K562 (cell line): Measurements from ENCODE around the gene SKIC2. TPM values are rescaled to one million over a fixed set of nuclear protein-coding genes. Genes with fewer than 3 reads are reported as not detected.

Experiments
- CREM ChIP-seq: IDR thresholded peaks from 2 replicates; pipeline ENCODE4 v1.6.1; 2014; ENCODE audit warnings: antibody characterized with exemption, low read depth
- CTBP1 ChIP-seq: fragments of 450-650 bp; IDR thresholded peaks from 2 replicates; pipeline ENCODE4 v1.6.1; 2016; ENCODE audit warnings: borderline replicate concordance
- FOXA3 ChIP-seq, 2 experiments: fragments of 450-650 bp in 1 of 2; sonication (generic) in 1 of 2; formaldehyde crosslinking; IDR thresholded peaks in 1 of 2; conservative IDR thresholded peaks in 1 of 2; 2 replicates each; pipeline versions ENCODE4 v1.4.0 to v1.8.0; 2020 to 2022; ENCODE audit warnings: mild to moderate bottlenecking in 2 of 2, missing genetic modification reagents in 1 of 2
- KAT2B ChIP-seq: IDR thresholded peaks from one replicate; pipeline ENCODE4 v1.6.1; 2012; ENCODE audit warnings: low read depth, mild to moderate bottlenecking, control low read depth, inconsistent platforms, low read length, moderate library complexity
- KAT7 ChIP-seq: sonication (generic); formaldehyde crosslinking; IDR thresholded peaks from 2 replicates; pipeline ENCODE4 v1.8.0; 2022; ENCODE audit warnings: missing genetic modification reagents, mild to moderate bottlenecking, borderline replicate concordance
- KDM4B ChIP-seq, 2 experiments: fragments of 450-650 bp in 1 of 2; sonication (generic) in 1 of 2; IDR thresholded peaks; 2 replicates each; pipeline ENCODE4 v1.6.1; 2016 to 2017; ENCODE audit warnings: borderline replicate concordance in 2 of 2, antibody characterized with exemption in 1 of 2, low read depth in 1 of 2, mild to moderate bottlenecking in 1 of 2
- KLF13 ChIP-seq: fragments of 450-650 bp; IDR thresholded peaks from 2 replicates; pipeline ENCODE4 v1.6.1; 2016; ENCODE audit warnings: missing genetic modification characterization, low read depth, mild to moderate bottlenecking, missing compliant biosample characterization, moderate library complexity, borderline replicate concordance
- MCM2 ChIP-seq: fragments of 450-650 bp; IDR thresholded peaks from 2 replicates; pipeline ENCODE4 v1.6.1; 2017; ENCODE audit warnings: low read depth, mild to moderate bottlenecking
- NR0B1 ChIP-seq: fragments of 450-650 bp; IDR thresholded peaks from one replicate; pipeline ENCODE4 v1.6.1; 2018; ENCODE audit warnings: mild to moderate bottlenecking, moderate library complexity; ENCODE audit not compliant: partially characterized antibody
- POLR3A ChIP-seq: IDR thresholded peaks from 2 replicates; pipeline ENCODE4 v1.6.1; 2011; ENCODE audit warnings: borderline replicate concordance, mild to moderate bottlenecking, moderate library complexity; ENCODE audit not compliant: insufficient read length, insufficient read depth; ENCODE audit errors: extremely low read depth
- RBFOX2 ChIP-seq: fragments of 200-400 bp; formaldehyde crosslinking; IDR thresholded peaks from 2 replicates; pipeline ENCODE4 v1.6.1; 2017; ENCODE audit warnings: low read depth, mild to moderate bottlenecking, low read length, moderate library complexity
- RBM39 ChIP-seq: fragments of 200-400 bp; formaldehyde crosslinking; optimal IDR thresholded peaks from 2 replicates; pipeline ENCODE3; 2018; ENCODE audit warnings: low read depth, low read length
- SREBF2 ChIP-seq: sonication (generic); formaldehyde crosslinking; IDR thresholded peaks from 2 replicates; pipeline ENCODE4 v1.4.0; 2020; ENCODE audit warnings: mild to moderate bottlenecking, missing genetic modification reagents
- TAF15 ChIP-seq: fragments of 200-400 bp; formaldehyde crosslinking; IDR thresholded peaks from 2 replicates; pipeline ENCODE4 v1.6.1; 2017; ENCODE audit warnings: mild to moderate bottlenecking, low read depth, low read length, moderate library complexity
- TCFL5 ChIP-seq: fragments of 250-450 bp; sonication (Bioruptor Pico); conservative IDR thresholded peaks from 2 replicates; pipeline ENCODE4 v1.6.1; 2021; ENCODE audit warnings: mild to moderate bottlenecking, moderate library complexity, matching md5 sums
- TEAD1 ChIP-seq, 2 experiments: fragments of 450-650 bp in 1 of 2; sonication (generic) in 1 of 2; formaldehyde crosslinking; IDR thresholded peaks; 2 replicates each; pipeline versions ENCODE4 v1.4.0 to v1.8.0; 2020 to 2022; ENCODE audit warnings: mild to moderate bottlenecking in 2 of 2, missing genetic modification reagents in 1 of 2
- TEAD2 ChIP-seq: fragments of 450-650 bp; IDR thresholded peaks from 2 replicates; pipeline ENCODE4 v1.6.1; 2016; ENCODE audit warnings: missing genetic modification characterization, control low read depth, missing compliant biosample characterization
- U2AF1 ChIP-seq: fragments of 200-400 bp; formaldehyde crosslinking; optimal IDR thresholded peaks from 2 replicates; pipeline ENCODE3; 2017; ENCODE audit warnings: mild to moderate bottlenecking, low read depth, low read length, moderate library complexity
- YBX1 ChIP-seq: fragments of 450-650 bp; IDR thresholded peaks from 2 replicates; pipeline ENCODE4 v1.7.1; 2016; ENCODE audit warnings: mild to moderate bottlenecking
- ZBTB11 ChIP-seq, 3 experiments: fragments of 200-800 bp in 1 of 3; fragments of 250-450 bp in 1 of 3; fragments of 450-650 bp in 1 of 3; sonication (Bioruptor Pico) in 1 of 3; sonication (Bioruptor generic) in 1 of 3; formaldehyde crosslinking in 1 of 3; IDR thresholded peaks; 2 replicates each; pipeline versions ENCODE4 v1.6.1 to v1.8.0; 2016 to 2022; ENCODE audit warnings: mild to moderate bottlenecking in 2 of 3, missing genetic modification characterization in 2 of 3, missing compliant biosample characterization in 1 of 3, moderate library complexity in 1 of 3
- ZNF511 ChIP-seq: sonication (generic); formaldehyde crosslinking; IDR thresholded peaks from 2 replicates; pipeline ENCODE4 v1.8.0; 2022; ENCODE audit warnings: mild to moderate bottlenecking, missing genetic modification reagents
- ZNF696 ChIP-seq: fragments of 250-450 bp; sonication (Bioruptor Pico); conservative IDR thresholded peaks from 2 replicates; pipeline ENCODE4 v1.4.0; 2020; ENCODE audit warnings: mild to moderate bottlenecking, moderate library complexity
- polyA plus RNA-seq, 8 experiments: library from polyadenylated mRNA; depleted of rRNA in 4 of 8; stranded (reverse) in 5 of 8; unstranded in 3 of 8; fragments of >200 nt; fragmentation: Nextera tagmentation in 2 of 8; fragmentation: Illumina TruSeq in 1 of 8; extraction: Ambion mirVana in 2 of 8; extraction: Trizol in 1 of 8; gene quantifications; 2 replicates each; pipeline versions ENCODE4 v1.2.1 to v1.2.3, GENCODE V29; 2011 to 2014; ENCODE audit warnings: inconsistent platforms in 1 of 8, missing spikeins in 1 of 8
- total RNA-seq, 7 experiments: library from RNA; depleted of rRNA in 6 of 7; stranded (reverse); fragments of >200 nt in 6 of 7; fragmentation: Illumina TruSeq in 2 of 7; extraction: Trizol in 2 of 7; gene quantifications; 2 replicates each; pipeline versions ENCODE4 v1.2.1 to v1.2.3, GENCODE V29; 2011 to 2021; ENCODE audit warnings: low replicate concordance in 1 of 7

The SKIC2 gene
- total and polyA plus RNA-seq, 9 of the 15 experiments (the other 6 are each of a cell fraction or from before 2014, with no cell fraction given): 3.3 to 94.6 (median 38.8) TPM

GRCh38 chr6:31971993-31972708 lies 13.2 kb downstream of the SKIC2 start, which contains the start of gene DXO (continued):
- TF ChIP-seq FOXA3 (CRISPR knock-in tag; conservative IDR thresholded peaks at IDR 0.05 in 1 of 2, IDR thresholded peaks at IDR 0.05 in 1 of 2): no peak
- TF ChIP-seq POLR3A: no peak
- peak; percentile 53; the same call in 1 of the 2 replicates for TF ChIP-seq KLF13 (tag)
- TF ChIP-seq ZBTB11 (CRISPR knock-in tag; IDR thresholded peaks at IDR 0.05): peak; percentile 77 to 97 (median 85); a peak in 5 of 6 replicates
- TF ChIP-seq KAT7 (CRISPR knock-in tag): no peak; the same call in 1 of the 2 replicates
- peak; percentile 94 for TF ChIP-seq CTBP1
- TF ChIP-seq RBM39: peak; percentile 82
- no peak for TF ChIP-seq YBX1
- TF ChIP-seq TAF15: no peak
- TF ChIP-seq U2AF1: no peak
- peak; percentile 97 for TF ChIP-seq RBFOX2
- no peak for TF ChIP-seq ZNF696 (CRISPR knock-in tag)
- TF ChIP-seq MCM2: no peak
- TF ChIP-seq TCFL5 (CRISPR knock-in tag): no peak
- peak; percentile 91 to 99 for TF ChIP-seq TEAD1 (CRISPR knock-in tag; IDR thresholded peaks at IDR 0.05)
- no peak for TF ChIP-seq SREBF2
- TF ChIP-seq CREM: peak; percentile 97
- no peak for TF ChIP-seq NR0B1
- TF ChIP-seq TEAD2 (tag): peak; percentile 86; the same call in 1 of the 2 replicates
- TF ChIP-seq KDM4B (IDR thresholded peaks at IDR 0.05; ENCODE audit: borderline replicate concordance in 2 of 2, low read depth in 1 of 2): peak in 1 of 2 experiments; percentile 69; a peak in 1 of 4 replicates
- TF ChIP-seq KAT2B: no peak
- no peak; the same call in 1 of the 2 replicates for TF ChIP-seq ZNF511 (CRISPR knock-in tag)
